Omental fat pad (tissue), 4 donors: ENCODE data around the gene AGBL4. TPM values are rescaled to one million over a fixed set of nuclear protein-coding genes. Genes with fewer than 3 reads are reported as not detected.

Source experiments
- ATAC-seq: fragments of 150-250 bp; one replicate; pipeline ENCODE4 v1.9.1; 2016; ENCODE audit warnings: mild to moderate bottlenecking, moderate library complexity; ENCODE audit not compliant: low FRiP score
- DNase-seq: peaks from one replicate; pipeline ENCODE4 v3.0.0-alpha.2; 2019; ENCODE audit warnings: low spot score
- total RNA-seq, 4 donors: library from RNA; depleted of rRNA; stranded (reverse); fragments of >200 nt; gene quantifications; one replicate each; pipeline ENCODE4 v1.1.0, GENCODE V29; 2016
- TF ChIP-seq, protein P1 (sequence below), 3 donors: fragments of 450-650 bp; IDR thresholded peaks; one replicate each; pipeline ENCODE4 v1.5.1; 2016 to 2017; ENCODE audit warnings: antibody characterized with exemption in 3 of 3, mild to moderate bottlenecking in 3 of 3, moderate library complexity in 2 of 3

Gene AGBL4
- total RNA-seq, 4 donors from 2014 or later: 0.31 to 1.1 (median 0.50) TPM

DNA sequence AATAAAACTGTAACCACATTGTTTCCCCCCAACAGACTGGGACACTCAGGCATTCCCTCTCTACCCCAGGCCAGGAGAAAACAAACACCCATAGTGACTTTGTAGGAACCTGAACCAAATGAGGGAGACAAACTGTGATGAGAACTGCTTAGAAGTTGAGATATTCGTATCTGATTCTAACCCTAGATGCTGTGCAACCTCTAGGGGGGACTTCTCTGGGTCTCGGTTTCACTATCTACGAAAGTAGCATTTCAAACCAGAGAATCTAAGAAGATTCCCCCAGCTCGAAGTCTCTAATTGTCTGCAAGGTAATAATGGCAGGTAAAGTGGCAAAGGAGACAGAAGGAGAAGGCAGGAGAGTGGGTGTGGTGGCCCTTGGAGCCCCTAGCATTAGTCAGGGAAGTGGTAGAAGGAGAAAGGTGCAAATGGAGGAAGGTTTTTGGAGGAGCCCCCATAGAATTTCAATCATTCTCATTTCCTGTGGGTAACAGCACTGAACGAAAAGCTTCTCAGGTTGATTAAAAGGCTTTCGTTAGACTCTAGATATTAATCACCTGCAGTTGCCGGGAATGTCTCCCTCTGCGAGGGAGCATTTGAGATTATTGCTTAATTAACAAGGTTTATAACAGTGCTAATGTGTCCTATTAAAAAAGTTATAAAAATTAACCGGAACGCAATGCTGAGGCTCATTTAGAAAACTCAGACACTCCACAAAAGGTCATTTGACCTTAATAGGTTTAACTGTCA, 1293.4 kb downstream of the AGBL4 start:
- DNase-seq (no peak), ATAC-seq (no peak)
- TF ChIP-seq, protein P1, sequence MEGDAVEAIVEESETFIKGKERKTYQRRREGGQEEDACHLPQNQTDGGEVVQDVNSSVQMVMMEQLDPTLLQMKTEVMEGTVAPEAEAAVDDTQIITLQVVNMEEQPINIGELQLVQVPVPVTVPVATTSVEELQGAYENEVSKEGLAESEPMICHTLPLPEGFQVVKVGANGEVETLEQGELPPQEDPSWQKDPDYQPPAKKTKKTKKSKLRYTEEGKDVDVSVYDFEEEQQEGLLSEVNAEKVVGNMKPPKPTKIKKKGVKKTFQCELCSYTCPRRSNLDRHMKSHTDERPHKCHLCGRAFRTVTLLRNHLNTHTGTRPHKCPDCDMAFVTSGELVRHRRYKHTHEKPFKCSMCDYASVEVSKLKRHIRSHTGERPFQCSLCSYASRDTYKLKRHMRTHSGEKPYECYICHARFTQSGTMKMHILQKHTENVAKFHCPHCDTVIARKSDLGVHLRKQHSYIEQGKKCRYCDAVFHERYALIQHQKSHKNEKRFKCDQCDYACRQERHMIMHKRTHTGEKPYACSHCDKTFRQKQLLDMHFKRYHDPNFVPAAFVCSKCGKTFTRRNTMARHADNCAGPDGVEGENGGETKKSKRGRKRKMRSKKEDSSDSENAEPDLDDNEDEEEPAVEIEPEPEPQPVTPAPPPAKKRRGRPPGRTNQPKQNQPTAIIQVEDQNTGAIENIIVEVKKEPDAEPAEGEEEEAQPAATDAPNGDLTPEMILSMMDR (IDR thresholded peaks at IDR 0.05): no peak

- no peak for DNase-seq
- TF ChIP-seq, protein P1 (IDR thresholded peaks at IDR 0.05): no peak
- ATAC-seq: no peak
These were observed 1295.2 kb downstream of the AGBL4 start for GRCh38 chr1:48728584-48728983.

- DNase-seq (no peak), ATAC-seq (no peak)
- TF ChIP-seq, protein P1 (IDR thresholded peaks at IDR 0.05): no peak
These were observed 1297.1 kb downstream of the AGBL4 start for GRCh38 chr1:48726557-48727215.

- DNase-seq: no peak
- TF ChIP-seq, protein P1 (IDR thresholded peaks at IDR 0.05): no peak
- ATAC-seq: no peak
These were observed 1297.6 kb downstream of the AGBL4 start for GRCh38 chr1:48726139-48726538.

DNA sequence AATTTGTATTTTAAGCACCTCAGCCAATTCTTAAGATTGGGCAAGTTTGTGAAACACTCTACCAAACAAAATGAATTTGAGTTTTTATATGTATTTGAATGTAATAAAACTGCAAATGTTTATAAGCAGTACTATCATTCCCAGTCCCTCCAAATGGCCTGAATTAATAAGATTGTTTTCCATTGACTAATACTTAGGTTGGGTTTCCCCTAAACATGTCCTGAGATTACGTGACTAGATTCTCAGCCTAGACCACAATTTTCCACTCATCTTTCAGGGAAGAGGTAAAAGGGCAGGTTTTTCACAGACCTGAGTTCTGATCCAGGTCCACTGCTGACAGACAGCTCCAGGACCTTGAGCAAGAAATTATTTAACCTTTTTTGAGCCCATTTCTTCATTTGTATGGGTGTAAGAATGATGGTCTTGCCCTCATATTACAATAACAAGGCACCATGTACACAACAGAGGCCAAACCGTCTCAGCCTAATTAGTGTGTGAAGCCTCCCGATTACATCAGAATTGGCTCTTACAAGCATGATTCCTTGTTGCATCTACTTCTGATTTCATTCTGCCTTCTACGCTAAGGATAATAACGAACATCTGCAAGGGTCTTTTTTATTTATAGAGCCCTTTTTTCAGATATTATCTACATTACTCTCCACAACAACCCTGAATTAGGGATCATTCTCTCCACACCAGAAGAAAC, 1298.3 kb downstream of the AGBL4 start:
- TF ChIP-seq, protein P1 (IDR thresholded peaks at IDR 0.05): no peak
- no peak for ATAC-seq
- no peak for DNase-seq

- no peak for ATAC-seq
- DNase-seq: no peak
- TF ChIP-seq, protein P1 (IDR thresholded peaks at IDR 0.05): no peak
These were observed 1302.8 kb downstream of the AGBL4 start for GRCh38 chr1:48720929-48721328.
